HEK293 (cell line): ENCODE data around the gene TOP3A.

ENCODE experiments used
- CTCF ChIP-seq: fragments of 450-650 bp; formaldehyde crosslinking; IDR thresholded peaks from 2 replicates; pipeline ENCODE4 v1.5.1; 2016; ENCODE audit warnings: missing biosample characterization, missing genetic modification characterization
- PBX3 ChIP-seq: sonication (generic); formaldehyde crosslinking; IDR thresholded peaks from 2 replicates; pipeline ENCODE4 v1.8.1; 2022; ENCODE audit warnings: mild to moderate bottlenecking, moderate library complexity, missing genetic modification reagents
- REST ChIP-seq: fragments of 450-650 bp; formaldehyde crosslinking; IDR thresholded peaks from 2 replicates; pipeline ENCODE4 v1.5.1; 2016; ENCODE audit warnings: missing biosample characterization, missing genetic modification characterization
- ZBTB21 ChIP-seq: fragments of 450-650 bp; formaldehyde crosslinking; IDR thresholded peaks from 2 replicates; pipeline ENCODE4 v1.5.1; 2017; ENCODE audit warnings: missing biosample characterization, missing genetic modification characterization
- ZBTB7A ChIP-seq: fragments of 450-650 bp; formaldehyde crosslinking; IDR thresholded peaks from 2 replicates; pipeline ENCODE4 v1.5.1; 2016; ENCODE audit warnings: low read depth, missing biosample characterization, missing genetic modification characterization
- ZNF121 ChIP-seq: fragments of 450-650 bp; formaldehyde crosslinking; IDR thresholded peaks from 2 replicates; pipeline ENCODE4 v1.5.1; 2016; ENCODE audit warnings: missing biosample characterization, missing genetic modification characterization
- ZNF311 ChIP-seq: fragments of 450-650 bp; formaldehyde crosslinking; IDR thresholded peaks from 2 replicates; pipeline ENCODE4 v1.5.1; 2017; ENCODE audit warnings: missing biosample characterization, missing genetic modification characterization, borderline replicate concordance
- ZNF416 ChIP-seq: fragments of 450-650 bp; formaldehyde crosslinking; IDR thresholded peaks from 2 replicates; pipeline ENCODE4 v1.5.1; 2016; ENCODE audit warnings: missing biosample characterization, missing genetic modification characterization
- ZNF423 ChIP-seq: fragments of 450-650 bp; formaldehyde crosslinking; IDR thresholded peaks from 2 replicates; pipeline ENCODE4 v1.5.1; 2016; ENCODE audit warnings: missing biosample characterization, missing genetic modification characterization

- TF ChIP-seq ZNF416 (no peak), REST (tag by site-specific recombination) (no peak), PBX3 (CRISPR knock-in tag) (no peak), ZBTB21 (tag by site-specific recombination) (no peak), ZNF311 (no peak), ZBTB7A (no peak), ZNF423 (tag by site-specific recombination) (no peak), CTCF (tag by site-specific recombination) (no peak), ZNF121 (tag by site-specific recombination) (no peak)
Measured at GRCh38 chr17:18224387-18225120, 90.2 kb downstream of the TOP3A start.
